ENCODE results near the gene CUL2.
"Not testable (repeated sequence)": the region's sequence is repeated elsewhere in the genome, so short reads cannot be mapped to it uniquely, and the experiment has no call there.

Gene CUL2

DNA sequence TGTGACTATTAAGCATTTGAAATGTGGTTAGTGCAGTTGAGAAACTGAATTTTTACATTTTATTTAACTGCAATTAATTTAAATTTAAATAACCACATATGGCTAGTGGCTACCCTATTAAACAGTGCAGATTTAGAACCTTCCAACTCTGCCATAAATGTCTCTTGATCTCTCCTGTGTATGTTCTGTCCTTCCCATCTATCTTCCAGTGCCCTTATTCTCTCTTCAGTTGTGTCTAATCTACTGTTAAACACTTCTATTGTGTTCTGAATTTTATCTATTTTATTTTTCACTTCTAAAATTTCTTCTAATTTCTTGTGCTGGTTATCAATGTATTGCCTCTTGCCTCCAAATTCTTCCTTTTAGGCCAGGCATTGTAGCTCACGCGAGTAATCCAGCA lies 105.0 kb downstream of the CUL2 start:
- in situ Hi-C loops (cut with MboI; ENCODE audit: low sequenced_read_pairs): no loop called here

- in situ Hi-C loops (cut with MboI; ENCODE audit: low sequenced_read_pairs): no loop called here
These were observed 108.3 kb downstream of the CUL2 start for GRCh38 chr10:34981844-34982243.

DNA sequence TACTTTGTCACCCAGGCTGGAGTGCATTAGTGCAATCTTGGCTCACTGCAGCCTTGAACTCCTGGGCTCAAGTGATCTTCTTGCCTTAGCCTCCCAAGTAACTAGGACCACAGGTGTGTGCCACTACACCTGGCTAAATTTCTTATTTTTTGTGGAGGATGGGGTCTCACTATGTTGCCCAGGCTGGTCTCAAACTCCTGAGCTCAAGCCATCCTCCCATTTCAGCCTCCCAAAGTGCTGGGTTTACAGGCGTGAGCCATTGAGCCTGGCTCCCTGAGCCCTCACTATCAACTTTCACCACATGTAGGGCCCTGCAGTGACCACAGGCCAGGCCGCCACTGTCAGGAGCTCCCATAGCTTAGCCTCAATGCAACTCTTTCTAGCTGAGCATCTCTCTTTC lies 110.2 kb downstream of the CUL2 start:
- in situ Hi-C loops (cut with MboI; ENCODE audit: low sequenced_read_pairs): no loop called here

DNA sequence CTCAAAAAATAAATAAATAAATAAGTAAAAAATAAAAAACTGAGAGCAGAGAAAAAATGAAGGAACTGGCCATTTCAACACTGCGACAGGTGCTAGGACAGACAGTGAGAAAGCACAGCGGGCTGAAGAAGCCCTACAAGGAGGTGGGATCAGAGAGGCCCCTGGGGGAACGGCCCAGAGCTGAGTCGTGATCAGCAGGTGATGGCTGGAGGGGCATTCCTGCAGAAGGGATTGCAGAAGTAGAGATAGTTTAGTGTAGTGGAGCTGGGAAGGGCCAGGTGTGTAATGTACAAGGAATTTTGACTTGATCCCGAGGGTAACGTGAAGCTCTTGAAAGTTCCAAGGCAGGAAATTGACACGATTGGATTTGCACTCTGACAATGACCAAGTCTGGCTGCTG lies 112.1 kb downstream of the CUL2 start:
- in situ Hi-C loops (cut with MboI; ENCODE audit: low sequenced_read_pairs): no loop called here

DNA sequence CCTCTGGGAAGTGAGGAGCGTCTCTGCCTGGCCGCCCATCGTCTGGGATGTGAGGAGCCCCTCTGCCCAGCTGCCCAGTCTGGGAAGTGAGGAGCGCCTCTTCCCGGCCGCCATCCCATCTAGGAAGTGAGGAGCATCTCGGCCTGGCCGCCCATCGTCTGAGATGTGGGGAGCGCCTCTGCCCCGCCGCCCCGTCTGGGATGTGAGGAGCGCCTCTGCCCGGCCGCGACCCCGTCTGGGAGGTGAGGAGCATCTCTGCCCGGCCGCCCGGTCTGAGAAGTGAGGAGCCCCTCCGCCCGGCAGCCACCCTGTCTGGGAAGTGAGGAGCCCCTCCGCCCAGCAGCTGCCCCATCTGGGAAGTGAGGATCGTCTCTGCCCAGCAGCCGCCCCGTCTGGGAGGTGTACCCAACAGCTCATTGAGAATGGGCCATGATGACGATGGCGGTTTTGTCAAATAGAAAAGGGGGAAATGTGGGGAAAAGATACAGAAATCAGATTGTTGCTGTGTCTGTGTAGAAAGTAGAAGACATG lies 113.7 kb downstream of the CUL2 start:
- in situ Hi-C loops (cut with MboI; ENCODE audit: low sequenced_read_pairs): not testable (repeated sequence)

GRCh38 chr10:34974364-34975065 lies 115.6 kb downstream of the CUL2 start:
- in situ Hi-C loops (cut with MboI; ENCODE audit: low sequenced_read_pairs): not testable (repeated sequence)

DNA sequence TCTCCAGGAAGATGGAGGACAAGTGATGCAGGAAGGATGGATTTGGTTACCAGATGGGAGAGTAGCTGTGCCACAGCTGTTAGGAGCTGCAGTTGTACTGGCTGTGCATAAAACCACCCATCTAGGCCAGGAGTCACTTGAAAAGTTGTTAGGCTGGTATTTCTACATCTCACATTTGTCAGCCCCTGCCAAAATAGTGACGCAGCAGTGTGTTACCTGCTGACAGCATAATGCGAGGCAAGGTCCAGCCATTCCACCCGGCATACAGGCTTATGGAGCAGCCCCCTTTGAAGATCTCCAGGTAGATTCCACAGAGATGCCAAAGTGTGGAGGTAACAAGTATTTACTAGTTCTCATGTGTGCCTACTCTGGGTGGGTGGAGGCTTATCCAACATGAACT lies 116.4 kb downstream of the CUL2 start:
- in situ Hi-C loops (cut with MboI; ENCODE audit: low sequenced_read_pairs): not testable (repeated sequence)

DNA sequence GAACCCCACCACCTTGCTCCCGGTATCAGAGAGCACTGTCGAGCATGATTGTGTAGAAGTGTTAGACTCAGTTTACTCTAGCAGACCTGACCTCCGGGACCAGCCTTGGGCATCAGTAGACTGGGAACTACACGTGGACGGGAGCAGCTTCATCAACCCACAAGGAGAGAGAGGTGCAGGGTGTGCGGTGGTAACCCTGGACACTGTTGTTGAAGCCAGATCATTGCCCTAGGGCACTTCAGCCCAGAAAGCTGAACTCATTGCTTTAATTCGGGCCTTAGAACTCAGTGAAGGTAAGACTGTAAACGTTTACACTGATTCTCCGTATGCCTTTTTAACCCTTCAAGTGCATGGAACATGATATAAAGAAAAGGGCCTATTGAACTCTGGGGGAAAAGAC lies 117.0 kb downstream of the CUL2 start:
- in situ Hi-C loops (cut with MboI; ENCODE audit: low sequenced_read_pairs): not testable (repeated sequence)

- in situ Hi-C loops (cut with MboI; ENCODE audit: low sequenced_read_pairs): not testable (repeated sequence)
These were observed 117.5 kb downstream of the CUL2 start for GRCh38 chr10:34972591-34972990.

- in situ Hi-C loops (cut with MboI; ENCODE audit: low sequenced_read_pairs): not testable (repeated sequence)
These were observed 118.4 kb downstream of the CUL2 start for GRCh38 chr10:34971606-34972334.

- in situ Hi-C loops (cut with MboI; ENCODE audit: low sequenced_read_pairs): no loop called here
These were observed 121.0 kb downstream of the CUL2 start for GRCh38 chr10:34969171-34969570.

DNA sequence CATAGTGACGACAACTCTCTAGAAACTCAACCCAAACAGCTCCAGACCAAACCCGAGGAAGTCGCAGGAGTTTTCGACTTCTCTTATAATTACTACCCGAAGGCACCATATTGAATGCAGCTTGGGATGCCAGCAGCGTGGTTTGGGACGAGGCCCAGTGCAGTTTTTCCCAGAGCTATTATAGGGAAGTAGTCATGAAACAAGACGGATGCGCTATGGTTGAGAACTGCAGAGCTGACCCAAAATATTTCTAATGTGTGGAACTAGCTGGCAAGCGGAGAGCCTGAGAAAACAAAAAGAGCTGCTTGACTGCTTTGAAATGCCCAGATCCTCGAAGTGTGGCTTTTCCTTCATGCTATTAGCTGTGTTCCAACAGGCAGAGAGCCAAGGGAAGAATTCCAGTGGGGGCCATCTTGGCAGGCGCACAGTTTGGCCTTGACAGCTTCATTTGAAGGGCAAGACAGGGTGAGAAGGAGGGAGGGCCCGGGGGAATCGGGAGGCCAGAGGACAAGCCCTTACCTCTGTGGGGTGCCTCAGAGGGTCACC lies 122.7 kb downstream of the CUL2 start:
- in situ Hi-C loops (cut with MboI; ENCODE audit: low sequenced_read_pairs): no loop called here

- in situ Hi-C loops (cut with MboI; ENCODE audit: low sequenced_read_pairs): no loop called here
These were observed 123.7 kb downstream of the CUL2 start for GRCh38 chr10:34966451-34966850.

- in situ Hi-C loops (cut with MboI; ENCODE audit: low sequenced_read_pairs): no loop called here
These were observed 124.1 kb downstream of the CUL2 start for GRCh38 chr10:34966040-34966439.

- in situ Hi-C loops (cut with MboI; ENCODE audit: low sequenced_read_pairs): no loop called here
These were observed 125.9 kb downstream of the CUL2 start for GRCh38 chr10:34964166-34964800.

DNA sequence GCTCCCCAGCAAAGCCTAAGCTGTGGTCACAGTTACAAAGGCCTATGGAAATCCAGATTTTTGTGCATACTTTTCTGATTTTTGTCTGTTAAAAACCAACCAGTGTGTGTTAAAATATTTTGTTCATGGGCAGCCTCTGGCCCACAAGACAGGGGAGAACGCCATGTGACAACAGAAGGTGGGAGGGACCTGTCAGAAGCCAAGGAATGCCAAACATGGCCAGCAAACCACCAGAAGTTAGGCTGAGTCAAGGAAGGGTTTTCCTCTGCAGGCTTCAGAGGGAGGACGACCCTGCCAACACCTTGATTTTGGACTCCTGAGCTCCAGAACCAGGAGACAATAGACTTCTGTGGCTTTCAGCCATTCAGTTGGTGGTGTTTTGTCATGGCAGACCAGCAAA lies 127.3 kb downstream of the CUL2 start:
- in situ Hi-C loops (cut with MboI; ENCODE audit: low sequenced_read_pairs): no loop called here

- in situ Hi-C loops (cut with MboI; ENCODE audit: low sequenced_read_pairs): no loop called here
These were observed 129.2 kb downstream of the CUL2 start for GRCh38 chr10:34960983-34961382.

DNA sequence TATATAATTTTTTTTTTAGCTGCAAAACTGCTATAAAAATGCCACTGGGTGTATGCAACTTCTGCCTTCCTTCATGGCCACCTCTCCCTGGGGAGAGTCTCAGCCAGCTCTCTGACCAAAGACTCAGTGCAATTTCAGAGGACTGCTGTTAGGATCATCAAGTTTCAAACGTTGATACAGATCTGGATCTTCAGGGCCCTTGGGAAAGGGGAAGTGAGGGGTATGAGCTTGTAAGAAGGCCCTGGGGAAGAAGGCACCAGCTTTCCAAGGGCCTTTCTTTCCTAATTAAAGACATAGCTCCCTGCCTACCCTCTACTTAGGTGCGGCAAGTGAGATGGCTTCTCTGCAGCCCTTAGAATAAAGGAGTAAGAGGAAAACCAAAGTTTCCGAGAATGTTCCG lies 130.4 kb downstream of the CUL2 start:
- in situ Hi-C loops (cut with MboI; ENCODE audit: low sequenced_read_pairs): no loop called here

DNA sequence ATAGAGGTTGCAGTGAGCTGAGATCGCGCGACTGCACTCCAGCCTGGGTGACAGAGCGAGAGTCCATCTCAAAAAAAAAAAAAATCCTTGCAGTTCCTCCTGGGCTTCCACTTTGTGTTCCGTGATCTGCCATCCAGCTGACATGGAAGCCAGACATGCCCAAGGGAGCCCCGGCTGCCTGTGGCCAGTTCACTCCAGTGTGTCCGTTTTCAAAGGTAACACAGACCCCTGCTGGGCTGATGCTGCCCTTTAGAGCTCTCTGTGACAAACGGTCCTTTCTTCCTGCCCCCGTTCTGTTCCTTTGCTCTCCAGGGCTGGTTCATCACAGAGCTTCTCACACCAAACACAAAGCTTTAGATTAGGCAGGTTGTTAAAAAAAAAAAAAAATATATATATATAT lies 130.8 kb downstream of the CUL2 start:
- in situ Hi-C loops (cut with MboI; ENCODE audit: low sequenced_read_pairs): no loop called here

Measured in hTERT RPE-1 (cell line).